A673 (cell line): ENCODE measurements around the gene UBE3C.

Experiments
- EZH2 ChIP-seq: fragments of 200-600 bp; sonication (generic); IDR thresholded peaks from 2 replicates; pipeline ENCODE4 v1.6.1; 2017; ENCODE audit warnings: borderline replicate concordance, low read depth, mild to moderate bottlenecking, mixed read lengths, antibody characterized with exemption, low read length; ENCODE audit not compliant: poor library complexity, severe bottlenecking
- TF ChIP-seq, protein P1 (sequence below): fragments of 300-800, 200-600 bp; sonication (generic); conservative IDR thresholded peaks from 2 replicates; pipeline ENCODE4 v1.5.1; 2017; ENCODE audit warnings: low read depth, mild to moderate bottlenecking, antibody characterized with exemption, low read length, moderate library complexity, mixed read lengths

DNA sequence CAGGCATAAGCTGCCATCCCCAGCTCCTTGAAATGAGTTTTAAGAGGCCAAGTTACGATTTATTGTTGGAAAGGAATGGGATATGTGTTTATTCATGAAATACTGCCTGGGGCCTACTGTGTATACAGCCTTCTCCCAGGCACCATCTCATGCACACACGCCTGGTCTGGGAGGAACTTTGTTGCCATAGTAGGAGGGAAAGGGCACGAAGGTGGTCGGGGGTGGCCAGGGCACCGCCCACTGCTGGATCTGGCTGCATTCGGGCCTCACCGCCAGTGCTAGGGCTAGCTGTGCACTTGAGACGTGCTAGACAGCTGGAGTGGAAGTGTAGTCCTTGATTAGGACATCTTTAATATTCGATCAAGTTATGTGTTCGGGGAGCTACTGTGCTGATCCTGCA, 84.0 kb downstream of the UBE3C start:
- TF ChIP-seq, protein P1, sequence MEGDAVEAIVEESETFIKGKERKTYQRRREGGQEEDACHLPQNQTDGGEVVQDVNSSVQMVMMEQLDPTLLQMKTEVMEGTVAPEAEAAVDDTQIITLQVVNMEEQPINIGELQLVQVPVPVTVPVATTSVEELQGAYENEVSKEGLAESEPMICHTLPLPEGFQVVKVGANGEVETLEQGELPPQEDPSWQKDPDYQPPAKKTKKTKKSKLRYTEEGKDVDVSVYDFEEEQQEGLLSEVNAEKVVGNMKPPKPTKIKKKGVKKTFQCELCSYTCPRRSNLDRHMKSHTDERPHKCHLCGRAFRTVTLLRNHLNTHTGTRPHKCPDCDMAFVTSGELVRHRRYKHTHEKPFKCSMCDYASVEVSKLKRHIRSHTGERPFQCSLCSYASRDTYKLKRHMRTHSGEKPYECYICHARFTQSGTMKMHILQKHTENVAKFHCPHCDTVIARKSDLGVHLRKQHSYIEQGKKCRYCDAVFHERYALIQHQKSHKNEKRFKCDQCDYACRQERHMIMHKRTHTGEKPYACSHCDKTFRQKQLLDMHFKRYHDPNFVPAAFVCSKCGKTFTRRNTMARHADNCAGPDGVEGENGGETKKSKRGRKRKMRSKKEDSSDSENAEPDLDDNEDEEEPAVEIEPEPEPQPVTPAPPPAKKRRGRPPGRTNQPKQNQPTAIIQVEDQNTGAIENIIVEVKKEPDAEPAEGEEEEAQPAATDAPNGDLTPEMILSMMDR: no peak
- no peak for TF ChIP-seq EZH2
